ENCODE data around the gene OXLD1. TPM values are rescaled to one million over a fixed set of nuclear protein-coding genes. Genes with fewer than 3 reads are reported as not detected.

Gene OXLD1
- total and polyA plus RNA-seq, 10 of the 15 experiments (the other 5 are each of a cell fraction or from before 2014, with no cell fraction given), result 4.6 to 89.5 (median 39.8) TPM

DNA sequence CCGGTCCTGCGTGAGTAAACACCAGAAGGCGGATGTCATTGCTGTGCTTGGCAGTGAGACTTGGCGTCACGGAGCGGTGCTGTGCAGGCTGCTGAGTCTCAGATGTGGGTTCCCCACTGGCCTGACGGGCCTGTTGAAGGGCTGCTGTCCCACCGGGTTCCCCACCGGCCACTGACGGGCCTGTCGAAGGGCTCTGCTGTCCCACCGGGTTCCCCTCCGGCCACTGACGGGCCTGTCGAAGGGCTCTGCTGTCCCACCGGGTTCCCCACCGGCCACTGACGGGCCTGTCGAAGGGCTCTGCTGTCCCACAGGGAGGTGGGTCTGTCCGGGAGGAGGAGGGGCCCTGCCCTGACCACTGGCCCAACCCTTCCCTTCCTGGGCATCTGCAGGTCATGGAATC is 20.2 kb upstream of the OXLD1 start:
- 96% methylated on average over 20 of the region's 20 CpGs for WGBS (ENCODE audit: insufficient coverage, insufficient replicate concordance, low lambda C conversion rate, missing lambda C conversion rate)
- no TSS peak for BruUV-seq (replicated peaks)
- POLR2A ChIA-PET, result no interaction called here
- no peaks in the 10 kb centered on the region for H3K9me3 ChIP-seq (replicated peaks; ENCODE audit: control insufficient read depth, insufficient read depth, low read length)
- intact Hi-C loops (cut with micrococcal nuclease; ENCODE audit: unreplicated experiment) (no loop called here), in situ Hi-C loops (cut with MboI) (no loop called here)
- peaks cover 38% of the 10 kb centered on the region for H3K79me2 ChIP-seq (ENCODE audit: control insufficient read depth, insufficient read depth, low read length)
- peaks cover 8% of the 10 kb centered on the region for H4K20me1 ChIP-seq (ENCODE audit: control insufficient read depth, insufficient read depth)
- peaks cover 5 to 29% of the 10 kb centered on the region in 2 experiments; a peak in 3 of 4 replicates for H3K36me3 ChIP-seq (ENCODE audit: control insufficient read depth in 2 of 2, insufficient read depth in 2 of 2, low read length in 1 of 2)
- DNase-seq (ENCODE audit: low read depth, low spot score) (no peak), FAIRE-seq (no peak), ATAC-seq (no peak)
- no peak overlapping the region for H3K9ac ChIP-seq (ENCODE audit: control insufficient read depth, insufficient read depth, low read length)
- no peak overlapping the region for H2AFZ ChIP-seq (ENCODE audit: control insufficient read depth, low read depth, low read length)
- H3K27me3 ChIP-seq (replicated peaks in 1 of 2; ENCODE audit: control insufficient read depth in 2 of 2, insufficient read depth in 2 of 2, low read length in 1 of 2), result no peaks in the 10 kb centered on the region
- CTCF ChIA-PET, result no interaction called here
- H3K4me3 ChIP-seq, result no peak overlapping the region
- SMC1A ChIA-PET (ENCODE audit: uncharacterized antibody, unreplicated experiment), result no interaction called here
- no peak overlapping the region for H3K27ac ChIP-seq (ENCODE audit: control insufficient read depth, insufficient read depth)
- H3K4me1 ChIP-seq (ENCODE audit: control insufficient read depth, insufficient read depth, low read length), result peaks cover 11% of the 10 kb centered on the region
- RAD21 ChIA-PET (ENCODE audit: unreplicated experiment), result no interaction called here
- H3K4me2 ChIP-seq (ENCODE audit: control insufficient read depth, insufficient read depth), result no peak overlapping the region
- TF ChIP-seq, protein P1, sequence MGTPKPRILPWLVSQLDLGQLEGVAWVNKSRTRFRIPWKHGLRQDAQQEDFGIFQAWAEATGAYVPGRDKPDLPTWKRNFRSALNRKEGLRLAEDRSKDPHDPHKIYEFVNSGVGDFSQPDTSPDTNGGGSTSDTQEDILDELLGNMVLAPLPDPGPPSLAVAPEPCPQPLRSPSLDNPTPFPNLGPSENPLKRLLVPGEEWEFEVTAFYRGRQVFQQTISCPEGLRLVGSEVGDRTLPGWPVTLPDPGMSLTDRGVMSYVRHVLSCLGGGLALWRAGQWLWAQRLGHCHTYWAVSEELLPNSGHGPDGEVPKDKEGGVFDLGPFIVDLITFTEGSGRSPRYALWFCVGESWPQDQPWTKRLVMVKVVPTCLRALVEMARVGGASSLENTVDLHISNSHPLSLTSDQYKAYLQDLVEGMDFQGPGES (IDR thresholded peaks at IDR 0.05), result no peak
- TF ChIP-seq, protein P2, sequence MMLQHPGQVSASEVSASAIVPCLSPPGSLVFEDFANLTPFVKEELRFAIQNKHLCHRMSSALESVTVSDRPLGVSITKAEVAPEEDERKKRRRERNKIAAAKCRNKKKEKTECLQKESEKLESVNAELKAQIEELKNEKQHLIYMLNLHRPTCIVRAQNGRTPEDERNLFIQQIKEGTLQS (IDR thresholded peaks at IDR 0.05; ENCODE audit: borderline replicate concordance, extremely low read depth, low read depth, low read length), result no peak
- TF ChIP-seq MEF2A (IDR thresholded peaks at IDR 0.05; ENCODE audit: insufficient read depth, low read depth, low read length), result no peak
- TF ChIP-seq, protein P3, sequence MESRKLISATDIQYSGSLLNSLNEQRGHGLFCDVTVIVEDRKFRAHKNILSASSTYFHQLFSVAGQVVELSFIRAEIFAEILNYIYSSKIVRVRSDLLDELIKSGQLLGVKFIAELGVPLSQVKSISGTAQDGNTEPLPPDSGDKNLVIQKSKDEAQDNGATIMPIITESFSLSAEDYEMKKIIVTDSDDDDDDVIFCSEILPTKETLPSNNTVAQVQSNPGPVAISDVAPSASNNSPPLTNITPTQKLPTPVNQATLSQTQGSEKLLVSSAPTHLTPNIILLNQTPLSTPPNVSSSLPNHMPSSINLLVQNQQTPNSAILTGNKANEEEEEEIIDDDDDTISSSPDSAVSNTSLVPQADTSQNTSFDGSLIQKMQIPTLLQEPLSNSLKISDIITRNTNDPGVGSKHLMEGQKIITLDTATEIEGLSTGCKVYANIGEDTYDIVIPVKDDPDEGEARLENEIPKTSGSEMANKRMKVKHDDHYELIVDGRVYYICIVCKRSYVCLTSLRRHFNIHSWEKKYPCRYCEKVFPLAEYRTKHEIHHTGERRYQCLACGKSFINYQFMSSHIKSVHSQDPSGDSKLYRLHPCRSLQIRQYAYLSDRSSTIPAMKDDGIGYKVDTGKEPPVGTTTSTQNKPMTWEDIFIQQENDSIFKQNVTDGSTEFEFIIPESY (IDR thresholded peaks at IDR 0.05), result no peak
- TF ChIP-seq, protein P4, sequence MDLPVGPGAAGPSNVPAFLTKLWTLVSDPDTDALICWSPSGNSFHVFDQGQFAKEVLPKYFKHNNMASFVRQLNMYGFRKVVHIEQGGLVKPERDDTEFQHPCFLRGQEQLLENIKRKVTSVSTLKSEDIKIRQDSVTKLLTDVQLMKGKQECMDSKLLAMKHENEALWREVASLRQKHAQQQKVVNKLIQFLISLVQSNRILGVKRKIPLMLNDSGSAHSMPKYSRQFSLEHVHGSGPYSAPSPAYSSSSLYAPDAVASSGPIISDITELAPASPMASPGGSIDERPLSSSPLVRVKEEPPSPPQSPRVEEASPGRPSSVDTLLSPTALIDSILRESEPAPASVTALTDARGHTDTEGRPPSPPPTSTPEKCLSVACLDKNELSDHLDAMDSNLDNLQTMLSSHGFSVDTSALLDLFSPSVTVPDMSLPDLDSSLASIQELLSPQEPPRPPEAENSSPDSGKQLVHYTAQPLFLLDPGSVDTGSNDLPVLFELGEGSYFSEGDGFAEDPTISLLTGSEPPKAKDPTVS (IDR thresholded peaks at IDR 0.05; ENCODE audit: low read depth, low read length), result no peak
- no peak for TF ChIP-seq RELA (IDR thresholded peaks at IDR 0.05; ENCODE audit: borderline replicate concordance, partially characterized antibody)
- TF ChIP-seq CHD2 (IDR thresholded peaks at IDR 0.05; ENCODE audit: borderline replicate concordance, low read depth, low read length), result no peak
- no peak for TF ChIP-seq SMAD5 (IDR thresholded peaks at IDR 0.05; ENCODE audit: low read depth)
- no peak for TF ChIP-seq TARDBP (IDR thresholded peaks at IDR 0.05; ENCODE audit: borderline replicate concordance)
- no peak for TF ChIP-seq SREBF1 (IDR thresholded peaks at IDR 0.05; ENCODE audit: low read length)
- TF ChIP-seq, protein P5, sequence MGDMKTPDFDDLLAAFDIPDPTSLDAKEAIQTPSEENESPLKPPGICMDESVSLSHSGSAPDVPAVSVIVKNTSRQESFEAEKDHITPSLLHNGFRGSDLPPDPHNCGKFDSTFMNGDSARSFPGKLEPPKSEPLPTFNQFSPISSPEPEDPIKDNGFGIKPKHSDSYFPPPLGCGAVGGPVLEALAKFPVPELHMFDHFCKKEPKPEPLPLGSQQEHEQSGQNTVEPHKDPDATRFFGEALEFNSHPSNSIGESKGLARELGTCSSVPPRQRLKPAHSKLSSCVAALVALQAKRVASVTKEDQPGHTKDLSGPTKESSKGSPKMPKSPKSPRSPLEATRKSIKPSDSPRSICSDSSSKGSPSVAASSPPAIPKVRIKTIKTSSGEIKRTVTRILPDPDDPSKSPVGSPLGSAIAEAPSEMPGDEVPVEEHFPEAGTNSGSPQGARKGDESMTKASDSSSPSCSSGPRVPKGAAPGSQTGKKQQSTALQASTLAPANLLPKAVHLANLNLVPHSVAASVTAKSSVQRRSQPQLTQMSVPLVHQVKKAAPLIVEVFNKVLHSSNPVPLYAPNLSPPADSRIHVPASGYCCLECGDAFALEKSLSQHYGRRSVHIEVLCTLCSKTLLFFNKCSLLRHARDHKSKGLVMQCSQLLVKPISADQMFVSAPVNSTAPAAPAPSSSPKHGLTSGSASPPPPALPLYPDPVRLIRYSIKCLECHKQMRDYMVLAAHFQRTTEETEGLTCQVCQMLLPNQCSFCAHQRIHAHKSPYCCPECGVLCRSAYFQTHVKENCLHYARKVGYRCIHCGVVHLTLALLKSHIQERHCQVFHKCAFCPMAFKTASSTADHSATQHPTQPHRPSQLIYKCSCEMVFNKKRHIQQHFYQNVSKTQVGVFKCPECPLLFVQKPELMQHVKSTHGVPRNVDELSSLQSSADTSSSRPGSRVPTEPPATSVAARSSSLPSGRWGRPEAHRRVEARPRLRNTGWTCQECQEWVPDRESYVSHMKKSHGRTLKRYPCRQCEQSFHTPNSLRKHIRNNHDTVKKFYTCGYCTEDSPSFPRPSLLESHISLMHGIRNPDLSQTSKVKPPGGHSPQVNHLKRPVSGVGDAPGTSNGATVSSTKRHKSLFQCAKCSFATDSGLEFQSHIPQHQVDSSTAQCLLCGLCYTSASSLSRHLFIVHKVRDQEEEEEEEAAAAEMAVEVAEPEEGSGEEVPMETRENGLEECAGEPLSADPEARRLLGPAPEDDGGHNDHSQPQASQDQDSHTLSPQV (IDR thresholded peaks at IDR 0.05), result no peak
- no peak for TF ChIP-seq MYB (IDR thresholded peaks at IDR 0.05; ENCODE audit: borderline replicate concordance, low read depth, low read length)
- TF ChIP-seq POLR2AphosphoS5 (IDR thresholded peaks at IDR 0.05; ENCODE audit: low read length), result no peak

All from GM12878 (cell line).